GM21528 (cell line): ENCODE results near the gene KIR3DL2.
"Not testable (repeated sequence)": the region's sequence is repeated elsewhere in the genome, so short reads cannot be mapped to it uniquely, and the experiment has no call there.

Experiments used
- ATAC-seq: cut with Tn5 transposase; IDR thresholded peaks from one replicate; pipeline ENCODE4 v1.9.1; 2021; ENCODE audit warnings: mild to moderate bottlenecking, moderate library complexity; ENCODE audit not compliant: unreplicated experiment, low FRiP score

KIR3DL2 gene

GRCh38 chr19:54863459-54863858, 13.2 kb downstream of the KIR3DL2 start:
- not testable (repeated sequence) for ATAC-seq

DNA sequence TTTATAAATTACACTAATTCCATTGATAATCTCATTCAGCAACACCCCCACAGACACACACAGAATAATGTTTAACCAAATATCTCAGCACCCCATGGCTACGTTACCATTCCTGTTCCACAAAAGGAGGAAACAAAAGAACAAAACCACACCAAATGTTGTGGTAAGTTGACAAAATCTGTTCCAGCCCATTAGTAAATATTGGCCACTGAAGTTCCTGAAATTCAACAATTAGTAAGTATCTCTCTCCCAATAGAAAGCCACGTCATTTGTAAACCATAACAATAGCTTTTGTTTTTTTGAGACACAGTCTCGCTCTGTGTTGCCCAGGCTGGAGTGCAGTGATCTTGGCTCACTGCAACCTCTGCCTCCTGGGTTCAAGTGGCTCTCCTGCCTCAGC, 21.5 kb downstream of the KIR3DL2 start:
- ATAC-seq, result no peak

DNA sequence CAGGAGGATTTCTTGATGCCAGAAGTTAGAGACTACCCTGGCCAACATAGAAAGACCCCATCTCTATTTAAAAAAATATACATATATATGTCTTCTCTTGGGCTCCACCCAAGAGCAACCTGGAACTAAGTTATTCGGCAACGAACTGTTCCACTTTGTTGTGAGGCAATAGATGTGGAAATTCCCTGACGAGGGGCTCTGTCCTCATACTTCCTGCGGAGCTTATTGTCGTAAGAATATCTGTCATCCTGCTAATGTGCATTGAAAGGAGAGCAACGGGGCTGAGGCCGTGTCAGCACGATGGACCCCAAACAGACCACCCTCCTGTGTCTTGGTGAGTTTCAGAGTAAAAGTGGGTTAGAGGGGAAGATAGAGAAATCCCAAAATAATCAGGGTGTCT, 23.7 kb downstream of the KIR3DL2 start, which contains the start of gene FCAR:
FCAR (plus strand) TSS at position 246 of the 400 bp plus-strand sequence; CDS start at position 301, 55 bp downstream.
- no peak for ATAC-seq

GRCh38 chr19:54875506-54875905, 25.3 kb downstream of the KIR3DL2 start:
- no peak for ATAC-seq

DNA sequence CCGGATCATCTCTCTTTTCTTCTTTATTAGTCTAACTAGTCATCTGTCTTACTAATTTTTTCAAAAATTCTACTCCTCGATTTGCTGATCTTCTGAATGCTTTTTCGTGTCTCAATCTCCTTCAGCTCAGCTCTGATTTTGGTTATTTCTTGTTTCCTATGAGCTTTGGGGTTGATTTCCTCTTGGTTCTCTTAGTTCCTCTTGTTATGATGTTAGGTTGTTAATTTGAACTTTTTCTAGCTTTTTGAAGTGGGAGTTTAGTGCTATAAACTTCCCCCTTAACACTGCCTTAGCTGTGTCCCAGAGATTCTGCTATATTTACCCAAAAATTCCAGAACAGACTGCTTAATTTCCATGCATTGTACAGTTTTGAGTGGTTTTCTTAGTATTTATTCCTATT, 27.2 kb downstream of the KIR3DL2 start:
- no peak for ATAC-seq

DNA sequence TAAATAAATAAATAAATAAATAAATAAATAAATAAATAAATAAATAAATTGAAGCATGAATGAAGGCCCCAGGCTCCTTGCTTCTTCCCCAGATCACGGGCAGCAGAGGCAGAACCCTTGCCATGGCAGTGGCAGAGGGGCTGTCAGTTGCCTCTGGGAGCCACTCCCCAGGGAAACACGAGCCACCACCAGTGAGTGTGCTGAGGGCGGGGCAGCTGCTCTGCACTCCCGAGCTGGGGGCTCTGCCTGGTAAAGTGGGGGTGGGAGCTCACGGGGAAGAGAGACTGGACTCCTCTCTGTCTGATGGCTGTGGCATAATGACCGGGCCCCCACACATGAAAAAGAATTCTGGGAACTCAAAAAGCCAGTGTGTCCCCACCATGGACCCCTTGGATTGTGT, 31.6 kb downstream of the KIR3DL2 start:
- no peak for ATAC-seq

DNA sequence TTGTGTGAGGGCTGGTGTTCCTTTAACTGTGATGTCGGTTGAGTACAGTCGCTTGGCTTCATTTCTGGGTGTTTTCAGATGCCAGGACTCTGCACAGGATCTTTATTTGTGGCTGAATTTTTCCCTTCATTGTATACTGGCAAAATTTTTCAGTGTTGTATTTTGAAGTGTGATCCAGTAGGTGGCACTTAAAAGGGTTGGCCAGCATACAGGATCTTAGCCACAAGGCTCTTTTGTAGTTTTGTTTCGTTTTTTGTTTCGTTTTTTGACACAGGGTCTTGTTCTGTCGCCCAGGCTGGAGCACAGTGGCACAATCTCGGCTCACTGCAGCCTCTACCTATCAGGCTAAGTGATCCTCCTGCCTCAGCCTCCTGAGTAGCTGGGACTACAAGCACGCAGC, 32.5 kb downstream of the KIR3DL2 start:
- ATAC-seq, result no peak

- ATAC-seq, result no peak
Observed at GRCh38 chr19:54883228-54883627, 33.0 kb downstream of the KIR3DL2 start.

DNA sequence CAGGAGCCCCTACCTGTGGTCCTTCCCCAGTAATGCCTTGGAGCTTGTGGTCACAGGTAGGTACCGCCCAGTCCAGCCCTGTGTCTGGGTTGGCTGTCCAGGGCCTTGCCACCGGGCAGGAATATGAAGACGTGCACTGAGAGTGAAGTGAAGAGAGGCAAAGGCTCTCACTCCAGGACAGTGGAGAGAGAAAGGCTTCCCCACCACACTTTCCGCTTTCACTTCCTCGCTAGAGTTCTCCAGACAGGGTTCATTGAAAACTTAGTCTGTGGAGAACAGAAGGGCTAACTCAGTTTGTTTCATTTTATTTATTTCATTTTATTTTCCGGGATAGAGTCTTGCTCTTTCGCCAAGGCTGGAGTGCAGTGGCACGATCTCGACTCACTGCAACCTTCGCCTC, 38.0 kb downstream of the KIR3DL2 start:
- no peak for ATAC-seq

GRCh38 chr19:54889566-54889965, 39.3 kb downstream of the KIR3DL2 start:
- no peak for ATAC-seq

GRCh38 chr19:54893406-54893805, 43.2 kb downstream of the KIR3DL2 start:
- no peak for ATAC-seq

GRCh38 chr19:54894106-54894505, 43.9 kb downstream of the KIR3DL2 start:
- not testable (repeated sequence) for ATAC-seq

GRCh38 chr19:54896036-54896435, 45.8 kb downstream of the KIR3DL2 start:
- no peak for ATAC-seq

GRCh38 chr19:54898685-54899084, 48.4 kb downstream of the KIR3DL2 start:
- not testable (repeated sequence) for ATAC-seq

DNA sequence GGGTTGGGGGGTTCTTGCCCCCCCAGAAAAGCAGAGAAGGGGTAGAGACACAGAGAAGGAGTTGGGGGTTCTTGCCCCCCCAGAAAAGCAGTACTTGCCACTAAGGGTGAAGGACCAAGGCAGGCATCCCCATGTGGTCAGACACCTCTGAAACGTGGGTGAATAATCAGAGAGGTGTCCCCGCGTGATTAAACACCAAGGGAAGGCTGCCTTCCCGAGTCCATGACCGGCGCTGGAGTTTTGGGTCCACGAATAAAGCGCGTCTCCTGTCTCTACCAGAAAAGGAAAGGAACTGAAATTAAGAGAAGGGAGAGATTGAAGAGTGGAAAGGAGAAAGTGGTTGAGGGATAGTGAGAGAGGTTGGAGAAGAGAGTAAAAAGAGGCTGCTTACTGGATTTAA, 49.4 kb downstream of the KIR3DL2 start:
- ATAC-seq, result not testable (repeated sequence)

DNA sequence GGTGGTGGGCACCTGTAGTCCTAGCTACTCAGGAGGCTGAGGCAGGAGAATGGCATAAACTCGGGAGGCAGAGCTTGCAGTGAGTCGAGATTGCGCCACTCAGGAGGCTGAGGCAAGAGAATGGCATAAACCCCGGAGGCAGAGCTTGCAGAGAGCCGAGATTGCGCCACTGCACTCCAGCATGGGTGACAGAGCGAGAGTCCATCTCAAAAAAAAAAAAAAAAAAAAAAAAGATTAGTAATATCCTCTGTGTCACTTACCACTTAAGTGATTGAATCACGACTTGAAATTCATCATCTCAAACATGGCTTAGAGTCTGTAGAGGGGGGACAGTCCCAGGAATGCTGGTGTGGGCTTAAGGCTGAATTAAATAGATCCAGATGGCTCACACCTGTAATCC, 50.9 kb downstream of the KIR3DL2 start:
- not testable (repeated sequence) for ATAC-seq

- no peak for ATAC-seq
Observed at GRCh38 chr19:54902061-54902460, 51.8 kb downstream of the KIR3DL2 start.

DNA sequence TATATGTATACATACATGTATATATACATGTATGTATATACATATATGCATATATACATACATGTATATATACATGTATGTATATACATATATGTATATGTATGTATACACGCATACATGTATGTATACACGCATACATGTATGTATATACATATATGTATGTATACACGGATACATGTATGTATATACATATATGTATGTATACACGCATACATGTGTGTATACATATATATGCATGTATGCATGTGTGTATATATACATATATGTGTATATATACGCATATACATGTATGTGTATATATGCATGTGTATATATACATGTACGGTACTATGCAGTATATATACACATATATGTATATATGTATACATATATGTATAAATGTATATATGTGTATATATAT, 53.1 kb downstream of the KIR3DL2 start:
- ATAC-seq, result no peak

- ATAC-seq, result not testable (repeated sequence)
Observed at GRCh38 chr19:54904261-54904660, 54.0 kb downstream of the KIR3DL2 start.

GRCh38 chr19:54905421-54905802, 55.2 kb downstream of the KIR3DL2 start:
- no peak for ATAC-seq

GRCh38 chr19:54905803-54906511, 55.7 kb downstream of the KIR3DL2 start, which contains the start of gene NCR1:
Gene NCR1 (plus strand): TSS chr19:54906148. CDS start chr19:54906188, 40 bp downstream.
- no peak for ATAC-seq

GRCh38 chr19:54906819-54907218, 56.6 kb downstream of the KIR3DL2 start:
- no peak for ATAC-seq
